Endodermal cell (in vitro differentiated cells): ENCODE measurements around the gene MYDGF. TPM values are rescaled to one million over a fixed set of nuclear protein-coding genes. Genes with fewer than 3 reads are reported as not detected.
"Not testable (repeated sequence)": the region's sequence is repeated elsewhere in the genome, so short reads cannot be mapped to it uniquely, and the experiment has no call there.

Experiments used
- DNase-seq: peaks from one replicate; pipeline ENCODE4 v3.0.0-alpha.2; 2017
- H3K27ac ChIP-seq: 2 replicates; pipeline ENCODE4 v1.5.1; 2013; ENCODE audit warnings: mild to moderate bottlenecking, low read depth, low read length, moderate library complexity
- H3K27me3 ChIP-seq: 2 replicates; pipeline ENCODE4 v1.6.1; 2013; ENCODE audit warnings: mild to moderate bottlenecking, low read length, moderate library complexity; ENCODE audit not compliant: insufficient read depth, control insufficient read depth, poor library complexity, severe bottlenecking
- H3K36me3 ChIP-seq: 2 replicates; pipeline ENCODE4 v1.7.0; 2013; ENCODE audit warnings: mild to moderate bottlenecking, low read length, moderate library complexity; ENCODE audit not compliant: control insufficient read depth, insufficient read depth
- H3K4me1 ChIP-seq: one replicate; pipeline ENCODE4 v1.7.0; 2013; ENCODE audit warnings: low read length; ENCODE audit not compliant: control insufficient read depth, insufficient read depth
- H3K4me3 ChIP-seq: 2 replicates; pipeline ENCODE4 v1.5.1; 2013; ENCODE audit warnings: mild to moderate bottlenecking, low read length, moderate library complexity
- H3K9ac ChIP-seq: 2 replicates; pipeline ENCODE4 v1.6.1; 2013; ENCODE audit warnings: mild to moderate bottlenecking, low read length, moderate library complexity; ENCODE audit not compliant: poor library complexity, severe bottlenecking; ENCODE audit errors: extremely low read depth
- H3K9me3 ChIP-seq: 2 replicates; pipeline ENCODE4 v1.6.1; 2013; ENCODE audit warnings: mild to moderate bottlenecking, low read length, moderate library complexity; ENCODE audit not compliant: control insufficient read depth
- H3K27ac Mint-ChIP-seq: 2 replicates; pipeline ENCODE4 v1.8.0; 2020; ENCODE audit warnings: mixed read lengths
- H3K27me3 Mint-ChIP-seq: 2 replicates; pipeline ENCODE4 v1.8.0; 2021; ENCODE audit warnings: mild to moderate bottlenecking, mixed read lengths; ENCODE audit not compliant: insufficient read depth
- H3K36me3 Mint-ChIP-seq: 2 replicates; pipeline ENCODE4 v1.8.0; 2020; ENCODE audit warnings: low read depth, mixed read lengths
- H3K4me1 Mint-ChIP-seq: 2 replicates; pipeline ENCODE4 v1.8.0; 2020; ENCODE audit warnings: mixed read lengths
- H3K4me3 Mint-ChIP-seq: 2 replicates; pipeline ENCODE4 v1.8.0; 2020; ENCODE audit warnings: mild to moderate bottlenecking, moderate library complexity, mixed read lengths
- H3K9me3 Mint-ChIP-seq: 2 replicates; pipeline ENCODE4 v1.8.0; 2020; ENCODE audit warnings: mild to moderate bottlenecking, mixed read lengths
- CTCF ChIP-seq: fragments of 200-600 bp; sonication (generic); conservative IDR thresholded peaks from 2 replicates; pipeline ENCODE4 v1.5.0; 2021; ENCODE audit warnings: antibody characterized with exemption, mild to moderate bottlenecking
- WGBS, 2 experiments: methylation state at CpG; one replicate each; pipeline versions ENCODE4 v1.1.5 to v1.1.7; 2013; ENCODE audit warnings: missing lambda C conversion rate in 2 of 2, mixed read lengths in 1 of 2; ENCODE audit not compliant: insufficient coverage in 1 of 2, insufficient read length in 1 of 2; 5-methylcytosine and 5-hydroxymethylcytosine counted together
- total RNA-seq, 2 donors: library from RNA; stranded (reverse); fragmentation: NEBNext Ultra II Directional in 1 of 2; extraction: Animal tissue kit (Norgen Biotek cat#: 25700) in 1 of 2; gene quantifications; 2 replicates in 1 of 2; 3 replicates in 1 of 2; pipeline ENCODE4 v1.2.1, GENCODE V29; 2021

MYDGF gene
- total RNA-seq, 2 donors from 2014 or later, result 58.7 to 64.0 TPM

- Mint-ChIP-seq H3K27ac (no peak overlapping the region), H3K27me3 (no peaks in the 10 kb centered on the region), H3K4me3 (no peak overlapping the region), H3K36me3 (peaks cover 61% of the 10 kb centered on the region), H3K9me3 (no peaks in the 10 kb centered on the region), H3K4me1 (peaks cover 1% of the 10 kb centered on the region)
- H3K9me3 ChIP-seq, result no peaks in the 10 kb centered on the region
- TF ChIP-seq CTCF, result no peak
- 94 to 96% methylated on average over 18 to 23 of the region's 23 CpGs for WGBS, 2 experiments
- H3K36me3 ChIP-seq, result peaks cover 72% of the 10 kb centered on the region
- H3K27me3 ChIP-seq, result no peaks in the 10 kb centered on the region
- no peak overlapping the region for H3K27ac ChIP-seq
- H3K4me3 ChIP-seq, result no peak overlapping the region
- H3K4me1 ChIP-seq, result peaks cover under 1% of the 10 kb centered on the region
- no peak overlapping the region for H3K9ac ChIP-seq
- DNase-seq, result no peak
These were observed 47.2 kb upstream of the MYDGF start for GRCh38 chr19:4717191-4717965.

- H3K27ac Mint-ChIP-seq, result no peak overlapping the region
- H3K9me3 Mint-ChIP-seq, result no peaks in the 10 kb centered on the region
- H3K9ac ChIP-seq, result no peak overlapping the region
- H3K36me3 Mint-ChIP-seq, result peaks cover 76% of the 10 kb centered on the region
- H3K27ac ChIP-seq, result no peak overlapping the region
- H3K36me3 ChIP-seq, result peaks cover 74% of the 10 kb centered on the region
- TF ChIP-seq CTCF, result no peak
- H3K4me1 ChIP-seq, result no peaks in the 10 kb centered on the region
- no peak for DNase-seq
- H3K4me1 Mint-ChIP-seq, result no peaks in the 10 kb centered on the region
- H3K9me3 ChIP-seq, result no peaks in the 10 kb centered on the region
- H3K27me3 Mint-ChIP-seq, result no peaks in the 10 kb centered on the region
- H3K4me3 ChIP-seq, result no peak overlapping the region
- no peaks in the 10 kb centered on the region for H3K27me3 ChIP-seq
- WGBS, 2 experiments, result 96 to 99% methylated on average over 22 to 28 of the region's 28 CpGs
- no peak overlapping the region for H3K4me3 Mint-ChIP-seq
These were observed 45.5 kb upstream of the MYDGF start for GRCh38 chr19:4715529-4716221.

GRCh38 chr19:4715178-4715528 is 45.0 kb upstream of the MYDGF start:
- H3K27ac Mint-ChIP-seq, H3K27ac ChIP-seq: not testable (repeated sequence)

More at GRCh38 chr19:4715178-4715528, 45.0 kb upstream of the MYDGF start:
- not testable (repeated sequence) for H3K27me3 Mint-ChIP-seq, H3K27me3 ChIP-seq, H3K4me1 Mint-ChIP-seq, H3K4me3 ChIP-seq, DNase-seq, H3K4me3 Mint-ChIP-seq, H3K9ac ChIP-seq, H3K4me1 ChIP-seq, H3K9me3 ChIP-seq, H3K9me3 Mint-ChIP-seq
- peaks cover 72% of the 10 kb centered on the region for H3K36me3 Mint-ChIP-seq
- peaks cover 74% of the 10 kb centered on the region for H3K36me3 ChIP-seq
- WGBS, 2 experiments, result 95 to 98% methylated on average over 6 of the region's 6 CpGs
